ENCODE results near the gene WIPI1.
"Not testable (repeated sequence)": the region's sequence is repeated elsewhere in the genome, so short reads cannot be mapped to it uniquely, and the experiment has no call there.

Gene WIPI1

DNA sequence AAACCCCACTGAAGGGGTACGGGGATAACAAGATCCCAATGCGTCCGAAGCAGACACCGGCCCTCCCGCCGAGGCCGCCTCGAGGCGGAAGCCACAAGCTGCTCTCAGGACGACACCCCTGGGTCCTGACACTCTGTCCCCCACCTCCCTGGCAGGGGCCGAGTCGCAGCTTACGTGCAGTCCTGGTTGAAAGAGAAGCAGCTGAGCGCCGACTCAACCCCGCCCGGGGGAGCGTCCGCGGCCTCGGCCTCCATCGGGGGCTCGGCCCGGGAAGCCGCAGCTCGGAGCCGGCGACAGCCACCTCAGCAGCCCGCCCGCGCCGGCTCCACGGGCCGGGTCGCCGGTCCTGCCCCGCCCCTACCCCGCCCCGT is at the start of gene WIPI1:
TSS of gene WIPI1 (minus strand) at position 329 of the 371 bp plus-strand sequence. CDS start at position 254, 75 bp downstream.
- DNase-seq (ENCODE audit: low spot score) = no peak

DNA sequence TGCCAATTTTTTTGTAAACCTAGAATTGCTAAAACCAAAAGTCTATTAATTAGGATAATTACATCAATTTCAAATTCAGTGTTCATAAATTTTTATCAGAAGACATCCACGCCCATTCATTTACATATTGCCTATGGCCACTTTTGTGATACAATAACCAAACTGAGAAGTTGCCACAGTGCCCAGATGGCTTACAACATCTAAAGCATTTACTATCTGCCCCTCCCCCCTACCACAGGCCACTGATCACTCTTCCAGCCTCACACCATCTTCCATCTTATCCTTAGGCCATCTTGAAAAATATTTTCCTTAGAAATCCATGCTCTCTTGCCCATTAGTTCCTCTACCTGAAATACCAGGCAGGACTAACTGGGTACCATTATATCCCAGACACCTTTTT is 48.7 kb upstream of the WIPI1 start:
- no peak for DNase-seq (ENCODE audit: low spot score)

DNA sequence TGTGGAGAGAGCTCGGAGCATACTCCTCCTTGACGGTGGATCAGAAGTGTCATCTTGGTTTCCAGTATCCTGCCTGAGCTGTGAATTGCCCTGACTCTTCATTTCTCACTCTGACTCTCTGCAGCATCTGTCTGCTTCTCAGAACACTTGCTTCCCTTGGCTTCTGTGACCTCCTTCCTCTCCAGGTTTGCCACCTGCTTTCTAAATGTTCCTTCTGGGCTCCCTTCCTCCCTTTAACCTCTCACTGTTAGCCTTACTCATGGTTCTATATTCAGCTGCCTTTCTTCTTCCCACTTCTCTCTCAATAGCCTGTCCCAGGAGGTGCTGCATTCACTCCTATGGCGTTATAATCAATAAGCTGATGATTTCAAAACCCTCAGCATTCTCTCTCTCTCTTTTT is 43.8 kb upstream of the WIPI1 start:
- no peak for DNase-seq (ENCODE audit: low spot score)

DNA sequence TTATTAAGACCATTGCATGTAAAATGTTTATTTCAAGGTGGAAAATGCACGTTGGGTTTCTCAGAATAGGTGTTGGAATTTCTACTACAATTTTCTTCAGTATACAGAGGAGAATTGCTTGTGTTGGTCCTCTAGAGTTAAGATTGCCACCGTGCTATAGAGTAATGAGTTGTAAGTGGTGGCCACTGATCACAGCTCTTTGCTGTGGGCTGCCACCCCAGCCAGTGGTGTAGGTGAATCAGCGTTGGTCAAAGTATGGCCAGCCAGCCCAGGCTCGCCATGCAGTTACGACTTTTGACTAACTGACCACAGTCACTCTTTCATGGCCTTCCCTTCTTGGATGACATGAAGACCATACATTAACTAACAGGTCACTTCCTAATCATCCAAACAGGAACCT is 42.3 kb upstream of the WIPI1 start:
- no peak for DNase-seq (ENCODE audit: low spot score)

GRCh38 chr17:68498479-68499326 is 41.4 kb upstream of the WIPI1 start:
- no peak for DNase-seq (ENCODE audit: low spot score)

- DNase-seq (ENCODE audit: low spot score) = peak; percentile 64
These were observed 40.6 kb upstream of the WIPI1 start for GRCh38 chr17:68497885-68498319.

DNA sequence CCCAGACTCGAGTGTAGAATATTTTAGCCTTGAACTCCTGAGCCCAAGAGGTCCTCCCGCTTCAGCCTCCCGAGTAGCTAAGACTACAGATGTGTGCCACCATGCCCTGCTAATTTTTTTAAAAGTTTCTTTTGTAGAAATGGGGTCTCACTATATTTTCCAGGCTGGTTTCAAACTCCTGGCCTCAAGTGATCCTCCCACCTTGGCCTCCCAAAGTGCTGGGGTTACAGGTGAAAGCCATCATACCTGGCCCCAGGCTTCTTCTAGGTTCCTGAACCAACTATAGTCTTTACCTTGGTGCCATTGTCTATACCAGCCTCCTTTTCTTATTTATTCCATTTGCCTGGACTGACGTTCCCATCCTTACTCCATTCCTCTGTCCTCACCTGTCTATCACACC is 37.8 kb upstream of the WIPI1 start:
- DNase-seq (ENCODE audit: low spot score) = no peak

DNA sequence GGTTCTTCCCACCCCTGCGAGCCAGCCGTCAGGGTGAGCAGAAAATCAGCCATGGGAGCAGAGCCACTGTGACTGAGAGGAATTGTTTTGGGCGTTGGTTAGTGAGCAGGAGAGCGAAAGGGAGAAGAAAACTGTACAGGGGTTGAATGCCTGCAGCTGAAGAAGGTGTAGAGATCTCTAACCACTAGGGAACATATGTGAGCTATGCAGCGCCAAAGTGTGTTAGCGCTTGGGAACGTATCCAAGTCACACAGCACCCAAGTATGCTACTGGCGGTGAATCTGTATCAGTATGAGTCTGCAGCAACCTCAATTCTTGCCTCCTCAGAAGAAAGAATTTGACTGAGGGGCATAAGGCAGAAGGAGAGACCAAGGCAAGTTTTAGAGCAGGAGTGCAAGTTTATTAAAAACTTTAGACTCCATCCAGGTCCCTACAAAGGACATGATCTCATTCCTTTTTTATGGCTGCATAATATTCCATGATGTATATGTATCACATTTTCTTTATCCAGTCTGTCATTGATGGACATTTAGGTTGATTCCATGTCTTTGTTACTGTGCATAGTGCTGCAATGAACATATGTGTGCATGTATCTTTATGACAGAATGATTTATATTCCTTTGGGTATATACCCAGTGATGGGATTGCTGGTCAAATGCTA is 35.2 kb upstream of the WIPI1 start:
- DNase-seq (ENCODE audit: low spot score) = not testable (repeated sequence)

DNA sequence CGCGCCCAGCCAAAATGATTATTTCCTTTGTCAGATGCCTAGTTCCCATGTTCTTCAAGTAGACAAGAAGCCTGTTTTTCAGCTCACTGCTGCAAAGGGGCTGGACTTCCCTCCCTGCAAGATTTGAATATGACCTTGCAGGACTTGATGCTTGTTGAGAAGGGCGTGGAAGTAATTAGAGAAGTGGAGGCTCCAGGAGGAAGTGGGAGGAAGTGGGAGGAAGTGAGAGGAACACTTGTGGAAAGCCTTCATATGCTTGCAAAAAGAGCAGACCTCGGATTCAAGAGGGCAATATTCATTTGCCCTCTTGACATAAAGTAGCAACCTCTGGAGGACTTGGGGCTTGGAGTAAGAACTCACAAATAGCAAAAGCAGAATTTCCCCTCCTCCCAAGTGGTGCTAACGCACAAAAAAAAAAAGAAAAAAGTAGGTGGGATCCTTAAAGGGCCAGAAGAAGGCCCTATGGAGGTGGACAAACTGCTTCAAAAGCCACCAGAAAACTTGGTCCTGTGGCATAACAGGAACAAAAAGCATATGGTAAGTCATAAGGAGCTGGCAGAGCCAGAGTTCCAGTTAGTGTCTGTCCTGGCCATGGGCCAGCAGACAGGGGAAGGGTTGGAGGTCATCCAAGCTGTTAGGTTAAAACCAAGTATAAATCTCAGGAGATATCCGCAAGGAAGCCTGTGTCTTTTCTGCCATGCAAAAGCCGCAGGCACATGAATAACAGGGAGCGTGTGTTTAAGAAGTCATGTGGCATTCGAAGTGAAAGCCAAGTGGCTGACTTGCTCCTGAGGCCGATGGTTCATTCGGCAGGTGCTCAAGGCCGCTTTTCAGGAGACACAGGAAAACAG is 34.3 kb upstream of the WIPI1 start:
- DNase-seq (ENCODE audit: low spot score) = no peak

DNA sequence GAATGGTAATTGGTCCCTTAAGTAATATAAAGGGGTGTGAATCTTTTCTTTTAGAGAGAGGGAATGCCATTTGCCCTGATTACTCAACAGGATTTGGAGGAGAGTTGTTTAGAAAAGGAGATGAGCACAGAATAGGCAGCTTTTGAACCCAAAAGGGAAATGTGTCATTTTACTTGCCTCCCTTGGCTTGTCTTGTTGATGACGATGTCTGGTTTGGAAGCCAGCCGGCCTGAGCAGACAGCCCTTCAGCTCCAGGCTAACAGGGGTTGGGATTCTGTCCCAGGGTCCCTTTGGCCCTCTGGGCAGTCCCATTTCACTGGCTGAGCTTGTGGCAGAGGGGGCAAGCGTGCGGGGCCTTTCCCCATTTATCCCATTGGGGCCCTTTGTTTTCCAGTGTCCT is 32.6 kb upstream of the WIPI1 start:
- DNase-seq (ENCODE audit: low spot score) = no peak

DNA sequence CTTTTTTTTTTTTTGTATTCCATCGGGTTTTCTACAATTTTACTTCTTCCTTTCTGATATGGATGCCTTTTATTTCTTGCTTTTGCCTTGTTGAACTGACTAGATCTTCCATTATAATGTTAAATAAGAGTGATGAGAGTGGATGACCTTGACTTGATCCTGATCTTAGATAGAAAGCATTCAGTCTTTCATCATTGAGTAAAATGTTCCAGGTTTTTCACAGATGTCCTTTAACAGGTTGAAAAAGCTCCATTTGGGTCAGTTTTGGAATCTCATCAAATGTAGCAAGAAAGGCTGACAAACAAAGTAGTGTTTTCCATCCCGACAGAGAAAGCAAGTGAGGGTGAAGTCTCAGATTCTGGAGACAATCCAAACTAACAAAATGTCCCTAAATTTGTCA is 27.2 kb upstream of the WIPI1 start:
- no peak for DNase-seq (ENCODE audit: low spot score)

DNA sequence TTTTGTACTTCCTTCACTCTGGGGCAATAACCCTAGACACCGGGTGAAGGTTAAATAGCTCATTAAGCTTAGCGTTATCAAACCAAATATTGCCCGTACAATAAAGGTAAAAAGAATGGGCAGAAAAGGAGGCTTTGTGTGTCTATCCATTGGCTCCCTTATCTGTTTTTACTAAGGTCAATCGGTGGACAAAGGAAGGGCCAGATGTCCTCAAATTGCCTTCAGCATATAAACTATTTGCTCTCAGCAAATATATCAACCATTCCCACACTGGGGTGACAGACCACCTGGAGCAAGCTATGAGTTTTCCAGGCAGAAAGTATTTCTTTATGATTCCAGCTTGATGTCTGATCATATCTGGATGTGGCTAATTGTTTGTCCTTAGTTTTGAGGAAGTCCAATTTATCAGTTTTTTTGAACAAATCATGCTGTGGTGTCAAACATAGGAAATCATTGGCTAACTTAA is 25.3 kb upstream of the WIPI1 start:
- no peak for DNase-seq (ENCODE audit: low spot score)

GRCh38 chr17:68480885-68481284 is 23.6 kb upstream of the WIPI1 start:
- no peak for DNase-seq (ENCODE audit: low spot score)

DNA sequence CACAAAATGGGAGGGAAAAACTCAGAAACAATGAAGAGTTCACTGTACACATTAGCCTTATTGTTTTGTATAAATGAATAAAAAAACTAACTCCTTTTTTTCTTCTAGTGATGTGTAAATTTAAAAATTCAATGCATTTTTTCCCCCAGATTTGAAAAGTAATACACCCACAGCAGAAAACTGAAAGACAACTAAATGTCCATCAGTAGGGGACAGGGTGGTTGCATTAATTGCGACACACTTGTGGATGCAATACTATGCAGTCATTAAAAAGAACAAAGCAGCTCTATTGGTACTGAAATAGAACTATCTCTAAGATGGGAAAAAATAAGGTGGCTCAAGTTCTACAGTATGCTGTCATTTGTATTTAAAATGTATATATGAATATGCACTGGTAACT is 13.7 kb upstream of the WIPI1 start:
- no peak for DNase-seq (ENCODE audit: low spot score)

DNA sequence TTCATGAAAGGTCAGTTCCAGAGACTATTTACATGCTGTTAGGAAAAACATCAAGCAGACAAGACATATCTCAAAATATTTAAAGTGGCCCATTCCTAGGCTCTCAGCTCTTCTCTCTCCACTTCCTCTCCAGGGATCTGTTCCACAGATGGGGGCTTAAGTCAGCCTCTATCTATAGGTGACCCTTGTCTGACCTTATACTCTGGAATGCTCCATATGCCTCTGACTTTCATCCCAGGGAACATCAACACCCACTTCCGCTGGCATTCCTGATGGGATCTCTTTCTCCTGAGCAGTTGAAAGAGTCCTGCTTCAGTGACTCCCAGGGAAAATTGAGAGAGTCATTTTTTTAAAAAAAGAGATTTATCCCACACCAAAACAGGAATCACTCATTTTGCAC is 11.5 kb upstream of the WIPI1 start:
- DNase-seq (ENCODE audit: low spot score) = no peak

DNA sequence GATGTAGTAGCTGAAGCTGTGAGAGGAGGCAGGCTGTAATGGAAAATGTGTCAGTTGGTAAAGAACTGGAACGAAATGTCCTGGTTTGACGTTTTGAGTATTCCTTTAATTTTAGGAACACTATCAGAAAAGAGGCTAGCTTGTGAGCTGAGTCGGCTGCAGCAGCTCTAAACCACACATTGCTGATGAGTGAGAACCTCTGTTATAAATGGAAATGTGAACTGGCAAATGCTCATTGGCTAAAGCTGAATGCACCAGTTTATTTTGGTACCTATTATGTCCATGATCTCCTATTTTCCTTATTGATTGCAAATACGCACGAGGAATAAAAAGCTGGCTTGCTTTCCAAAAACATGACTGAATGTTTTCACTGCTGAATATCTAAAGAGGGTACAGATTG is 11.0 kb upstream of the WIPI1 start:
- DNase-seq (ENCODE audit: low spot score) = no peak

GRCh38 chr17:68463211-68464019 is 6.1 kb upstream of the WIPI1 start:
- DNase-seq (ENCODE audit: low spot score) = no peak

DNA sequence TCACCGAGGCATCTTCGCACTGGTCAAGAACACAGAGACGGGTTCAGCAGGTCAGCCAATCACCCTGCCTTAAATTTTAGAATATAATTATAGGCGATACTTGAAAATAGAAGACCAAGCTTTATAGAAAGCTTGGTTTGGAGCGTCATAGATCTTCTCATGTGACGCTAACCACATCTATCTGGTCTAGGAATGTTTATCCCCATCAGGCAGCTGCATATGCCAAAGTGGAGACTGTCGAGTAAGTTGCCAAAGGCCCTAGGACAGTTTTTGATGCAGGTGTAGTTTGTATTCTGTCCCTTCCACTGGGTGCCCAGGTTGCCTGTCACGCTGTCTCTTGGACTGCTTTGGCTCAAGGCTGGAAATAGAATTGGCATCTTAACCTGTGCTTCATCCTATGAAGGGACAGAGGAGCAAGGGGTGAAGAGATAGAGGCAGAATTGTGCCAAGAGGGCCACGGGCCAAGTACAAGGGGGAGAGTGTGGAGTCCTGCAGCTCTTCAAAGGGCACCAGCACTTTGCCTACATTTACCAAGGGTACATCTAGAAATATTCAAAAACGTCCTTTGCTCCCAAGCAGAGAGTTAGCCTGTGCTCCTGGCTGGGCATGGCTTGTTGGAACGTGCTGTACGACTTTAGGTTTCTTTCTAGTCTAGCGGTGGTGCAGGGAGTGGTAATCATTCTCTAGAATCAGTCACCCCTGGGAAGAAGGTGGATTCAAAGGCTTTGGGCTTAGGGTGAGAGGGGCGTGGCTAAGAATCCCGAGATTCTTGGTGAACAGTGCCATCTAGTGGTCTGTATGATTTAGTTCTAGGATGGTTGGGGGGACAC is 5.3 kb upstream of the WIPI1 start:
- peak; percentile 89 for DNase-seq (ENCODE audit: low spot score)

DNA sequence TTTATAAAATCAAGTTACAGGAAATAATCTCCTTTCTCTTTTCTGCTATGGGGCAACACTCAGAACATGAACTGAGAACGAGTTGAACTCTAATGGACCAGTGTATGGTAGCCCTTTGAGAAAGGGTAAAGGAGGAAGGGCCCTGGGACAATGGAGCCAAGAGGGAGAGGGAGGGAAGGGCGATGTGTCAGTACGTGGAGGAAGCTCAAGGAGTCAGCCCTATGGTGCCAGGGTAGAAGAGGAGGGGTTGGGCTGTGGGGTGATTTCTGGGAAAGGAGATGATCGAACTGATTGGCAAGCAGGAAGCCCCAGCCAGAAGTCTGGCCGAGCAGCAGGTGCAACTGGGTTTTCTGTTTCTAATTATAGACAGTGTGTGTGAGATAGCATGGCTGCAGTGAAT is 4.3 kb upstream of the WIPI1 start:
- peak; percentile 75 for DNase-seq (ENCODE audit: low spot score)

GRCh38 chr17:68461122-68461539 is 3.8 kb upstream of the WIPI1 start:
- DNase-seq (ENCODE audit: low spot score) = peak; percentile 61

DNA sequence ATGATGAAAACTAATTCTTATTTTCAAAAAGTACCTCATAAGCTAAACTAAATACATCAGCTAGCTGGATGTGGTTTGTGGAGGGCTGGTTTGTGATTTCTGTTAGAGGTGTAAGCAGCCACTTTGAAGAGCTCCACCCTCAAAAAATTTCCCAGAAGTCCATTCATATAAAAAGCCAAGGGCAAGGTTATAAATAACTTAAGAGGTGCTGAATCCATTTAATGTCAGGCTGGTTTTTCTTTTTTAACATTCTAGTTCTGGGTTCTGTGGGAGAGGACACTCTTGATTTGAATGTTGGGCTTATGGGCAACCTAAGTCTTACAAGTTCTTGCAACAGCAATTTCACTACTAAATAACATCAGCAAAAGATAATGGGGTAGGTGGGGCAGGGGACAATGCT is 3.4 kb upstream of the WIPI1 start:
- DNase-seq (ENCODE audit: low spot score) = peak; percentile 83
